Endodermal cell (in vitro differentiated cells): Measurements from ENCODE around the gene SDS. TPM values are rescaled to one million over a fixed set of nuclear protein-coding genes. Genes with fewer than 3 reads are reported as not detected.

Source experiments
- DNase-seq: peaks from one replicate; pipeline ENCODE4 v3.0.0-alpha.2; 2017
- H3K27ac ChIP-seq: 2 replicates; pipeline ENCODE4 v1.5.1; 2013; ENCODE audit warnings: mild to moderate bottlenecking, low read depth, low read length, moderate library complexity
- H3K27me3 ChIP-seq: 2 replicates; pipeline ENCODE4 v1.6.1; 2013; ENCODE audit warnings: mild to moderate bottlenecking, low read length, moderate library complexity; ENCODE audit not compliant: insufficient read depth, control insufficient read depth, poor library complexity, severe bottlenecking
- H3K36me3 ChIP-seq: 2 replicates; pipeline ENCODE4 v1.7.0; 2013; ENCODE audit warnings: mild to moderate bottlenecking, low read length, moderate library complexity; ENCODE audit not compliant: control insufficient read depth, insufficient read depth
- H3K4me1 ChIP-seq: one replicate; pipeline ENCODE4 v1.7.0; 2013; ENCODE audit warnings: low read length; ENCODE audit not compliant: control insufficient read depth, insufficient read depth
- H3K4me3 ChIP-seq: 2 replicates; pipeline ENCODE4 v1.5.1; 2013; ENCODE audit warnings: mild to moderate bottlenecking, low read length, moderate library complexity
- H3K9ac ChIP-seq: 2 replicates; pipeline ENCODE4 v1.6.1; 2013; ENCODE audit warnings: mild to moderate bottlenecking, low read length, moderate library complexity; ENCODE audit not compliant: poor library complexity, severe bottlenecking; ENCODE audit errors: extremely low read depth
- H3K9me3 ChIP-seq: 2 replicates; pipeline ENCODE4 v1.6.1; 2013; ENCODE audit warnings: mild to moderate bottlenecking, low read length, moderate library complexity; ENCODE audit not compliant: control insufficient read depth
- H3K27ac Mint-ChIP-seq: 2 replicates; pipeline ENCODE4 v1.8.0; 2020; ENCODE audit warnings: mixed read lengths
- H3K27me3 Mint-ChIP-seq: 2 replicates; pipeline ENCODE4 v1.8.0; 2021; ENCODE audit warnings: mild to moderate bottlenecking, mixed read lengths; ENCODE audit not compliant: insufficient read depth
- H3K36me3 Mint-ChIP-seq: 2 replicates; pipeline ENCODE4 v1.8.0; 2020; ENCODE audit warnings: low read depth, mixed read lengths
- H3K4me1 Mint-ChIP-seq: 2 replicates; pipeline ENCODE4 v1.8.0; 2020; ENCODE audit warnings: mixed read lengths
- H3K4me3 Mint-ChIP-seq: 2 replicates; pipeline ENCODE4 v1.8.0; 2020; ENCODE audit warnings: mild to moderate bottlenecking, moderate library complexity, mixed read lengths
- H3K9me3 Mint-ChIP-seq: 2 replicates; pipeline ENCODE4 v1.8.0; 2020; ENCODE audit warnings: mild to moderate bottlenecking, mixed read lengths
- CTCF ChIP-seq: fragments of 200-600 bp; sonication (generic); conservative IDR thresholded peaks from 2 replicates; pipeline ENCODE4 v1.5.0; 2021; ENCODE audit warnings: antibody characterized with exemption, mild to moderate bottlenecking
- WGBS, 2 experiments: methylation state at CpG; one replicate each; pipeline versions ENCODE4 v1.1.5 to v1.1.7; 2013; ENCODE audit warnings: missing lambda C conversion rate in 2 of 2, mixed read lengths in 1 of 2; ENCODE audit not compliant: insufficient coverage in 1 of 2, insufficient read length in 1 of 2; 5-methylcytosine and 5-hydroxymethylcytosine counted together
- total RNA-seq, 2 donors: library from RNA; stranded (reverse); fragmentation: NEBNext Ultra II Directional in 1 of 2; extraction: Animal tissue kit (Norgen Biotek cat#: 25700) in 1 of 2; gene quantifications; 2 replicates in 1 of 2; 3 replicates in 1 of 2; pipeline ENCODE4 v1.2.1, GENCODE V29; 2021

SDS gene
- total RNA-seq, 2 donors from 2014 or later = not detected

GRCh38 chr12:113445544-113446171, 42.0 kb upstream of the SDS start:
- DNase-seq = no peak
- TF ChIP-seq CTCF = no peak
- Histone ChIP-seq H3K9ac (no peak overlapping the region), H3K9me3 (no peaks in the 10 kb centered on the region), H3K27ac (no peak overlapping the region), H3K27me3 (peaks cover 48% of the 10 kb centered on the region), H3K36me3 (no peaks in the 10 kb centered on the region), H3K4me3 (no peak overlapping the region), H3K4me1 (peaks cover 4% of the 10 kb centered on the region)
- no peaks in the 10 kb centered on the region for H3K36me3 Mint-ChIP-seq
- 88% methylated on average over 4 to 5 of the region's 6 CpGs for WGBS, 2 experiments
- no peak overlapping the region for H3K27ac Mint-ChIP-seq
- H3K27me3 Mint-ChIP-seq = peaks cover 88% of the 10 kb centered on the region
- no peak overlapping the region for H3K4me3 Mint-ChIP-seq
- peaks cover 7% of the 10 kb centered on the region for H3K9me3 Mint-ChIP-seq
- peaks cover 13% of the 10 kb centered on the region for H3K4me1 Mint-ChIP-seq

- peaks cover 65% of the 10 kb centered on the region for H3K27me3 ChIP-seq
- H3K9ac ChIP-seq = no peak overlapping the region
- no peaks in the 10 kb centered on the region for H3K36me3 ChIP-seq
- no peak overlapping the region for H3K27ac ChIP-seq
- H3K4me3 Mint-ChIP-seq = no peak overlapping the region
- peaks cover 4% of the 10 kb centered on the region for H3K4me1 ChIP-seq
- DNase-seq = no peak
- 92 to 95% methylated on average over 5 to 6 of the region's 6 CpGs for WGBS, 2 experiments
- no peaks in the 10 kb centered on the region for H3K36me3 Mint-ChIP-seq
- peaks cover 82% of the 10 kb centered on the region for H3K27me3 Mint-ChIP-seq
- H3K4me1 Mint-ChIP-seq = peaks cover 20% of the 10 kb centered on the region
- H3K9me3 ChIP-seq = no peaks in the 10 kb centered on the region
- no peak for TF ChIP-seq CTCF
- H3K9me3 Mint-ChIP-seq = peaks cover 7% of the 10 kb centered on the region
- H3K4me3 ChIP-seq = no peak overlapping the region
- H3K27ac Mint-ChIP-seq = no peak overlapping the region
Measured at GRCh38 chr12:113443030-113443539, 39.4 kb upstream of the SDS start.

- Histone ChIP-seq H3K36me3 (no peaks in the 10 kb centered on the region), H3K27me3 (peaks cover 74% of the 10 kb centered on the region), H3K9ac (no peak overlapping the region), H3K9me3 (no peaks in the 10 kb centered on the region), H3K27ac (no peak overlapping the region), H3K4me1 (peaks cover 4% of the 10 kb centered on the region), H3K4me3 (no peak overlapping the region)
- H3K27me3 Mint-ChIP-seq = peaks cover 64% of the 10 kb centered on the region
- no peaks in the 10 kb centered on the region for H3K36me3 Mint-ChIP-seq
- H3K4me1 Mint-ChIP-seq = peaks cover 20% of the 10 kb centered on the region
- 46 to 70% methylated on average over 9 to 14 of the region's 14 CpGs for WGBS, 2 experiments
- DNase-seq = peak; percentile 86
- peaks cover 7% of the 10 kb centered on the region for H3K9me3 Mint-ChIP-seq
- no peak for TF ChIP-seq CTCF
- H3K27ac Mint-ChIP-seq = no peak overlapping the region
- H3K4me3 Mint-ChIP-seq = no peak overlapping the region
Measured at GRCh38 chr12:113440947-113441782, 37.5 kb upstream of the SDS start.
